Superior temporal gyrus (tissue), 1 donor: ENCODE data around the gene TSHZ2.
"Not testable (repeated sequence)": the region's sequence is repeated elsewhere in the genome, so short reads cannot be mapped to it uniquely, and the experiment has no call there.

Experiments used
- DNase-seq: peaks from one replicate; pipeline ENCODE4 v3.0.0-alpha.2; 2016; ENCODE audit errors: extremely low spot score

The TSHZ2 gene

DNA sequence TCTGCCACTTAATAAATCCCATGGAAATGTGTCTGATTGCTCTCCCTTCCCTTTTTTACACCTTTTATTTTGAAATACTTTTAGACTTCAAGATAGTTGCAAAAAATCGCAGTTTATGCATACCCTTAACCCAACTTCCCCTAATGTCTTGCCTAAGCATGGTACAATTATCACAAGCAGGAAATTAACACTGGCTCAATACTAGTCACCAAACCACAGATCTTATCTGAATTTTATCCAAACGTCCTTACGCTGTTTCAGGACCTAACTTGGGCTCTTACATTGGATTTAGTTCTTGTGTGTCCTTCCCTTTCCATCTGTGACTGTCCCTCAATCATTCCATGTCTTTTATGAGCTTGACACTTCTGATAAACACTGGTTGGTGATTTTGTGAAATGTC lies 475.2 kb downstream of the TSHZ2 start:
- DNase-seq = no peak

GRCh38 chr20:53448426-53448825 lies 476.3 kb downstream of the TSHZ2 start:
- no peak for DNase-seq

- no peak for DNase-seq
Measured at GRCh38 chr20:53448875-53449274, 476.7 kb downstream of the TSHZ2 start.

GRCh38 chr20:53453076-53453475 lies 480.9 kb downstream of the TSHZ2 start:
- DNase-seq = no peak

DNA sequence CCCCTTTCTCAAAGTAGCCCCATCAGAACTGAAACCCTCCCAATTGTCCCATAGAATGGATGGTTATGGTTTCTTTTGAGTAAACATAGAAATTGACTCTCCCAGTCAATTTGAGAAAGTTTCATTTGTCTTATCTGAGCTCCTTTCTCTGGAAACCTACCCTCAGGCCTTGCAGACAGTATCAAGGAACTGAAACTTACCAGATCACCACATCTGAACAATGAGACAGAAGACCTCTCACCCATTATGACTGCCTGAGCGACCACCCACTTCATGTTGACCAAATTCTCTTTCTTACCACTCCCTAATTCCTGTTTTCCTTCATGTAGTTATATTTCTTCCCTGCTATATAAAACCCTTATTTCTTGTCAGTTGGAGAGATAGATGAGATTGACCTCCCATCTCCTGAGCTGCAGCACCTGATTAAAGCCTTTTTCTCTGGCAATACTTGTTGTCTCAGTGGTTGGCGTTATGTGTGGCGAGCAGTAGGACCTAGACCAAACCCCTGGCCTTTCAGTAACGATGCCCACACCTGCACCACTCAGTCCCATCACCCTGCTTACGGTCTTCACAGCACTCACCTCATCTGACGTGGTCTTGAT lies 482.6 kb downstream of the TSHZ2 start:
- DNase-seq = no peak

- no peak for DNase-seq
Measured at GRCh38 chr20:53463101-53463972, 491.2 kb downstream of the TSHZ2 start.

DNA sequence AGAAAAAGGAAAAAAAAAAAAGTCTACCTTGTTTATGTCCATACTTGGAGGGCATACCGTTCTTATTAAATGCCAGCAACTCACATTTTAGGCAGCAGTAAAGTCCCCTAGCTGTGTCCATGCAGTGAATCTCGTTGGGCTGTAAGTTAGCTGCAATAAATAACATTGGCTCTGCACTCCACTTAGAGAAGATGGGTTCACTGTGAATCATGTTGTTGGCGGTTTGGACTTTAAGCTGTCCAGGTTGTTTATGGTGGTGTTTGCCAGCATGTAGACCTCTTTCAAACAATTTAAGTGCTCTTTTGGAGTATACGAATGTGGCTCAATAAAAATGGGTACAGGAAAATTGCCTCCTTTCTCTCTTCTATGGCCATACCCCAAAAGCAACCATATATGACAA lies 494.1 kb downstream of the TSHZ2 start:
- no peak for DNase-seq

- no peak for DNase-seq
Measured at GRCh38 chr20:53468587-53468986, 496.4 kb downstream of the TSHZ2 start.

GRCh38 chr20:53472859-53473258 lies 500.7 kb downstream of the TSHZ2 start:
- not testable (repeated sequence) for DNase-seq

DNA sequence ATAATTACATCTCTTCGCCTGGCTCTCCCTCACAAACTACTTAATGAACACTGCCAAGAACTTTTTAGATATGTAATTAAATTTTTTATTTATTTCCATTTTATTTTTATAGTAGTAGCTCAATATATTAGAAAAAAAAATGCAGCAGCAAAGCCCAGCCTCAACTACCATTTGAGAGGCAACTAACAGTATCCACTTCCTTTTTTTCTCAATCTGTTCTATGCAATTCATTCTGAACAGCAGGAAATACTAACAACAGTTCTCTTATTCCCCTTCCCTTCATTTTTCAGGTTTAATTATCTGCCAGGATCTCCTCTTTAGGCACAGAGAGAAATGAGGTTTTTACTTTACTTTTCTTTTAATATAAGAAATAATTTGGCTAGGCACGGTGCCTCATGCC lies 508.8 kb downstream of the TSHZ2 start:
- no peak for DNase-seq

DNA sequence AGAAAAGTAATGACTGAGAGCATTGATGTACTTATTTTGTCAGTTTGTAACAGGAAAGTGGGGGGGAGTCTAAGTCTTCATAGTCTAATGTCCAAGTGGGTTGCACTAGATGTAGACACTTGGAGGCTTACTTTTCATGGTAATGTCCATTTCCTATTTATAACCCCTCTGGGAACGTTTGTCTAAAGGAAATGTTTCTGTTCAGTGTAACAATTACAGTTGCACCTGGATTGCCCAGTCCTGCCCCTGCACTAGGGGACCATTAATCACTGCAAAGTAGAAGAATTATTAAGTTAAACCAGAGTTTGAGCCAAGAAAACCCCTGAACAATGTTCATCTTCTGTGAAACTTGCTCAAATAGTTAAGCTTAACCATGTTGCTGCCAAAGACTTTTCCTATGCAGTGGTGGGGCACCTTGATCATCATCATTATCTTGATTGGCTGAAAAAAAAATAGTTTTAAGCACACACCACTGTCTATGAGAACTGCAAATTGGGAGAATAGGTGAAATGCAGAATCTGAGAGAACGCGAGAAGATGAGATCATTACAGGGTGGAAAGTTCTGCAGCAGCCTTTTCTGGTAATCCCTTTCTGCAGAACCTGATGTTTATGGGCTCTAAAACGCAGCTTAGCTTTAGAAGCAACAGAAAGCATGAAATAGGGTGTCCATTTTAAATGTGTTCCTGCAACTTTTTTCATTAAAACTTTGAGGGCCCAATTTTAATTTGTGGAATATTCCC lies 515.5 kb downstream of the TSHZ2 start:
- DNase-seq = peak; percentile 2

- no peak for DNase-seq
Measured at GRCh38 chr20:53488775-53489272, 516.7 kb downstream of the TSHZ2 start.

- DNase-seq = no peak
Measured at GRCh38 chr20:53489528-53489927, 517.4 kb downstream of the TSHZ2 start.

GRCh38 chr20:53490620-53491019 lies 518.5 kb downstream of the TSHZ2 start:
- no peak for DNase-seq

GRCh38 chr20:53491462-53491861 lies 519.3 kb downstream of the TSHZ2 start:
- no peak for DNase-seq

DNA sequence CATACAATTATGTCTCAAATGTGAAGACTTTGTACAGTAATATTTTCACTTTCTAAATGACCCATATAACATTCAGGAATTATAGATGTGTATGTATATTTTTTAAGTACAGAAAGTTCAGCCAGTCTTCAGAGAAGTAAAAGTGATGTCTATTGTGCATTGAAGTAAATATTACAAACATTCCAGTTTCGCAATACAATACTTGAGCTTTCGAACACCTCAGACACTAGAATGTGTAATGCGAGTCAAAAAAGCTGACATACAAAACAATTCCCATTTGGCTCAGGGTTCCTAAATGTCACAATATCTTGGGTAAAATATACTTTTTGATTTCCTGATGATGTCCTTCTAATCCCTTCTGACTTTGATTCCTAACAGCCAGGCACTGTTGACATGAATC lies 520.1 kb downstream of the TSHZ2 start:
- no peak for DNase-seq

- DNase-seq = peak; percentile 9
Measured at GRCh38 chr20:53493311-53493857, 521.2 kb downstream of the TSHZ2 start.

DNA sequence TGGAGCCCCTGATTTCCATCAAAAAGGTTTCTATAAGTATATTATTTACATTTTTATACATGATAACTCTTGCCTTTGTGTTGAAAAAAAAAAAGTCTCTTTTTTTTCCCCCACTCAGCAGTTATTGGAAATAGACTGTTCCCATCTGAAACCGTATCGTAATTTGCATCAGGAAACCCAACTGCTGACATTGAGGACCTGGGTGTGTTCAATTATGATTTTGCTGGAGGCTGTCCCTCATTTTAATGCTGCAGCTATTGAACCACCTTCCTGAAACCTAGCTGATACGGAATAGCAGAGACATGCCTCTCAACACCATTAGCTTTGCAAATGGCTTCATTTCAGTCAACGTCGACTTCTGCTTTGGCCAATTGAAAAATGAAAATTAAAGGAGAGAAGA lies 522.6 kb downstream of the TSHZ2 start:
- no peak for DNase-seq

DNA sequence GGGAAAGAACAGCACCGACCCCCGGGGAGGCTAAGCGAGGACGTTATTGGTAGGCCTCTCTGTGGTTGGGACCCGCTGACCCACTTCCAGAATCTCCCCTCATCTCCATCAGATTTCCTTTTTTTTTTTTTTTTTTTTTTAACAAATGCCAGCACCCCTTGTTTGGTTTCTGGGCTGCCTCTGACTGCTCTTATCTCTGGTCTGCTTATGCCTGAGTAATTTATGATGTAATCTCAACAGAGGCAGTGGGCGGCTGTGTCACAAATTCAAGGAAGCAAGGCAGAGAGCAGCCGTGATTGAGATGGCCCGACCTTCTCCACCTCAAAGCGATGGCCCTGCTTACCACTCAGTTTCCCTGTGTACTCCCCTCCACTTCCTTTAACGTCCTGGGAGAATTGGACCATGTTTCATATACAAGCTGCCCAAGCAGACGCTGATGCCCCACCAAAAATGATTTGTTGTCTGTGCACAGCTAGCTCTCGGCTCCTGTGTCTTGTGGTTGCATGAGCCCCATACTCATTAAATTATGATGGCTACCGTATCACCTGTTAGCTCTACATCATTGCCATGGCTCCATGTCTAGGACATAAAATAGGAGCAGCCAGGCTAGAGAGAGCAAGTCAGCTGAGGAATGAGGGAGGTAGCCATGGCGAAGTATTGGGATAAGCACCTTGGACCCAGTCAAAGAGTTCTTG lies 523.4 kb downstream of the TSHZ2 start:
- DNase-seq = no peak

DNA sequence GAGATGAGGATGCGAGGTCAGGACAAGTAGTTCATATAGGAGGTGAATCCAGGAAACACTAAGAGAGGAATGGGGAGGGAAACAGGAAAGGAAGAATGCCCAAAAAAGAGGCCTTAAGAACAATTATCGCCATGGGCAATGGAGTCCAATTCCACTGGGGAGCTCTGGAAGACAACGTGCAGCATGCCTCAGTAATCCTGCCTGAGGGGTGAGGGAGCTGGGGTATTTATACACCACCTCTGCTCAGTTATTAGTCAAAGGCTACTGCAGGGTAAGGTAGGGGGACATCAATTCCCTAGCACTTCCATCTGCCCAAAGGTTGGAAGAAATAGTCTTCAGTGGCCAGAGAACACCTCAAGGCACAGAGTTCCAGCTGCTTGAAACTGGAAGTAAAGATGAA lies 525.1 kb downstream of the TSHZ2 start:
- no peak for DNase-seq

GRCh38 chr20:53498341-53498740 lies 526.2 kb downstream of the TSHZ2 start:
- DNase-seq = no peak

DNA sequence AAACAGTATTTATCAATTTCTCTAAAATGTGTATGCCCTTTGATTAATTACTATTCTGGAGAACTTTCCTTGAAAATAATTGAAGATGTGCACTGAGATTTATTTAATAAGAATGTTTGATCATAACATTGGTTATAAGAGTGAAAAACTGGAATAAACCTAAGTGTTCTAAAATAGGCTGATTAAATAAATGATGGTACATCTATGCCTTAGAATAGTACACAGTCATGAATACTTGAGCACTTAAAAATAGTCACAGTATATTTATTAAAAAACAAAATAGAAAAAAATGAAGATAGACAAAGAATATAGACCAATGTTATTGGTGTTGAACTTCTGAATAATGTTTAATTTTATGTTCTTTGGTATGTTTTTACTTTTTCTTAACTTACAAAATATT lies 528.5 kb downstream of the TSHZ2 start:
- no peak for DNase-seq
